Retinal pigment epithelial cell (primary cell): Measurements from ENCODE around the gene ADARB2.

Experiments
- DNase-seq: peaks from one replicate; pipeline ENCODE4 v3.0.0-alpha.2; 2010; ENCODE audit warnings: low read depth
- H3K4me3 ChIP-seq: 2 replicates; pipeline ENCODE4 v1.5.1; 2011; ENCODE audit warnings: mild to moderate bottlenecking, low read length, control low read depth, moderate library complexity
- CTCF ChIP-seq: conservative IDR thresholded peaks from 2 replicates; pipeline ENCODE4 v1.5.1; 2011; ENCODE audit warnings: low read depth, low read length, control low read depth, inconsistent platforms

Gene ADARB2

GRCh38 chr10:1488970-1489548 is 248.3 kb downstream of the ADARB2 start:
- no peak for DNase-seq
- no peak for TF ChIP-seq CTCF
- H3K4me3 ChIP-seq = no peak overlapping the region

GRCh38 chr10:1486841-1487687 is 250.3 kb downstream of the ADARB2 start:
- TF ChIP-seq CTCF = no peak
- no peak for DNase-seq
- no peak overlapping the region for H3K4me3 ChIP-seq

GRCh38 chr10:1485357-1485756 is 252.0 kb downstream of the ADARB2 start:
- DNase-seq = no peak
- no peak for TF ChIP-seq CTCF
- no peak overlapping the region for H3K4me3 ChIP-seq

GRCh38 chr10:1483826-1484225 is 253.5 kb downstream of the ADARB2 start:
- no peak for DNase-seq
- no peak for TF ChIP-seq CTCF
- H3K4me3 ChIP-seq = no peak overlapping the region

GRCh38 chr10:1483246-1483645 is 254.1 kb downstream of the ADARB2 start:
- no peak for TF ChIP-seq CTCF

GRCh38 chr10:1477578-1477977 is 259.7 kb downstream of the ADARB2 start:
- H3K4me3 ChIP-seq = no peak overlapping the region
- TF ChIP-seq CTCF = no peak
- DNase-seq = no peak

More at GRCh38 chr10:1483246-1483645, 254.1 kb downstream of the ADARB2 start:
- no peak overlapping the region for H3K4me3 ChIP-seq
- no peak for DNase-seq

- H3K4me3 ChIP-seq = no peak overlapping the region
- DNase-seq = no peak
Measured at GRCh38 chr10:1476455-1476803, 260.9 kb downstream of the ADARB2 start.

More at GRCh38 chr10:1476455-1476803, 260.9 kb downstream of the ADARB2 start:
- TF ChIP-seq CTCF = no peak
